SKM-1 treated with dmso at 0.1 percent for 144 hours (cell line): ENCODE results near the gene KIAA0040.

Experiments
- DNase-seq: peaks from one replicate; lab custom pipeline; 2025; ENCODE audit not compliant: unreplicated experiment; lab: John Stamatoyannopoulos, UW

KIAA0040 gene

DNA sequence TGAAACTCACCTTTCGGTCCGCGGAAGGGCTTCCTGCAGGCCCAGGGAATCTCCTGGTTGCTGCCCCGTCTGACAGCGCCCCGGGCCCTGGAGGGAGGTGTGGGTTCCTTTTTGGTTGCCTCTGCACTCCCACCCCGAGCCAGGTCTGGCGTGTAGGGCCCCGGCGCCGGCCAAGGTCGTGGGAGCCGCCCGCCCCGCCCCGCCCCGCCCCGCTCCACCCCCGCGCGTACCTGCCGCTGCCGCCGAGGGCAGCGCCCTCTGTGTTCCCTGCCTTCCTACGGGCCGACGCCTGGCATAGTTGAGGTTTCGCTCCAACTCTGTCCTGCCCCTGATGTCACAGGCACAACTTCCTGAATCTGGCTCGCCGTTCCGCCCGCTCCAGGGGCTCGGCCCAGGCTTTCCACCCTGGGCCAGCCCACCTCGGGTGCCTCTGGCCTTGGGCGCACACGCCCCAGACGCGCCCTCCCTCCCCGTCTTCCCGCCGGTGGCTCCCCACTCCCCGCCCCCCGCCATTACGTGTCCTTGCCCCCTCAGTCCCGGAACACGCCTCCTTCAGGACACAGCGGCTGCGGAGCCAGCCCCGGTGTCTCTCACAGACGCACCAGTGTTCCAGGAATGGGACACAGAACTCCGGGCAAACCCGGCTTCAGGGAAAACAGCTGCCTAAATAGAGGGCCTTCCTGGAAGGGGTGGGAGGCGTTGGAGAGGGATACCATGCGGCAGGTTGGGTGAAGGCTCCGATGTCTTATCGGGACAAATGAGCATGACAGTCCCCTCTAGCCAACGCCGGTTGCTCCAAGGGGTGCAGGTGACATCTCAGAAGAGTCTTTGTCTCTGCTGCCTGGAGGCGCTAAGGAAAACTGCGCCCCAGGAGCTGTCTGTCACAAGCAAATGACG, at the start of gene KIAA0040:
KIAA0040 (minus strand) TSS at position 147 of the 897 bp plus-strand sequence. CDS start 31,763 bp downstream, outside the sequence.
- peak; percentile 52 for DNase-seq

DNA sequence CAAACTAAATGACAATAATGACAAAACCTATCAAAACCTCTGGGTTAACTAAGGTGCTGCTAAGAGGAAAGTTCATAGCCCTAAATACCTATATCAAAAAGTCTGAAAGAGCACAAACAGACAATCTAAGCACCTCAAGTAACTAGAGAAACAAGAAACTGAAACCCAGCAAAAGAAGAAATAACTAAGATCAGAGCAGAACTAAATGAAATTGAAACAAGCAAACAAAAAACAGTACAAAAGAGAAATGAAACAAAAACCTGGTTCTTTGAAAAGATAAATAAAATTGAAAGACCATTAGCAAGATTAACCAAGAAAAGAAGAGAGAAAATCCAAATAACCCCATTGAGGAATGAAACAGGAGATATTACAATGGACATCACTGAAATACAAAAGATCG, 44.8 kb upstream of the KIAA0040 start:
- no peak for DNase-seq

DNA sequence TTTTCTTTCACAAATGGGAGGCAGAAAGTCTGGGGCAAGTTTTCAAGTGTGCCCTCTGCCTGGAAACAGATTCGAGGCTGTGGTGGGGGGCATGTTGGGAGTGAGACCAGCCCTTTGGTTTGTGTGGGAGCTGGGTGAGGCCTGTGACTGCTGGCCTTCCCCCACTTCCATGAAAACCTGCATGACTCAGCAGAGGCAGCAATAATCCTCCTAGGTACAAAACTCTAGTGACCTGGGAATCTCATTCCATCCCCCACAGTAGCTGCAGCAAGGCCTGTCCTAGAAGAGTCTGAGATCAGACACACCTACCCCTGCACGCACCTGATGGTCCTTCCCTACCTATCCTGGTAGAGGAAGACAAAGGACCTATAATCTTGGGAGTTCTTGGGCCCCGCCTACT, 42.1 kb upstream of the KIAA0040 start:
- no peak for DNase-seq

DNA sequence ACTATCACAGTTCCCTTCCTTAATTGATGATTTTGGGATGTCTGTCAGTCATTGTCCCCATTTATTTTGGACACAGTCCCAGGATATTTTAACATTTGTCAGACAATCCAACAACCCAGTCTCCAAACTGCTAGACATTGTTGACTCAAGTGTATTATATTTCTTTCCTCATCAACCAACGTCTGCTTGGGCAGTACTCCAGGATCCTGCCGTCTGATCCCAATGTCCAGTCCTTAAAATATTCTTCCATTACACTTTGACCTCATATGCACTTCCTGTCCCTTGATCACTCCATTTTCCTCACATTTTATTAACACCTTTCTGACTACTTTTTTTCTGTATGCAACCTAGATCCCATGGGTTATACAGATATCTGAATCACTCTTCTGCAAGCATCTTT, 39.8 kb upstream of the KIAA0040 start:
- no peak for DNase-seq

DNA sequence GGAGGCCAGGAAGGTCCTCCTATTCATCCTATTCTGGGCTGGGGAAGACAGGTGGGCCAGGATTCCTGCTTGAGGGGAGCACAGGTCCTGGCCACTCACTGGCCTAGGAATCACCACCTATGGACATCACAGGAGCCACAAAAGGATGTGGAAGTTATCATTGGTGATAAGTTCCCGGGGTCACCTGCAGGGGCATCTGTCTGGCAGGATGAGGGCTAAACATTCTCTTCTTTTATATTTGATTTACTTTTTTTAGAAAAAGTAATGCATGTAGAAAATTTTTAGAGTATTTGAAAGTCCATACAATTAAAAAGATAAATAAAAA, 33.2 kb upstream of the KIAA0040 start:
- DNase-seq: no peak

DNA sequence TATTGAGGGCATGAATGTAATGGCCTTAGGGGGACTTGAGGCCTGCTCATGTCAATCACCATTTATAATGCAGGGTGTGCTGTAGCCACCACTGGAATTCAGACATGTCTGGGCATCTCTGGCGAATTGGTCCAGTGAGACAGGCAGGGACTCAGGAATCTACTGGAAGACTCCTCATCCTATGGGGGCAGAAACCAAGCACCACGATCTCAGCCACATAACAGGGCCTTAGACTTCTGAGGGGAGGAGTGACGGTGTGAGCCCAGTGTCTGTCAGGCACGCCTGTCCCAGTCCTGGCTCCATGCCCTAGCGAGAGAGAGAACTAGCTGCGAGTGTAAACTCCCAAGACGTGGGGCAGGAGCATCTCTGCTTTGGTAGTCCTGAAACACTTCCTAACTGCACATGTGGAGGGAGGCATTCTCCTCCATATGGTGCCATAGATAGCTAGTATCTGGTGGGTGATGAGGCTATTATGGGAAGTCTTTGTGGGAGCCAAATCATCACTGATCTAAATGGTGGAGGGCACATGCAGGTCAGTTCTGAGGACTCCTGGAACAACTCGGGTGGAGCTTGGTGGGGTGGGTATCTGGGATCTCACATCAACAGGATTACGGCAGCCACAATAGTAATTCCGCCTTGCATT, 29.8 kb upstream of the KIAA0040 start:
- DNase-seq: no peak

DNA sequence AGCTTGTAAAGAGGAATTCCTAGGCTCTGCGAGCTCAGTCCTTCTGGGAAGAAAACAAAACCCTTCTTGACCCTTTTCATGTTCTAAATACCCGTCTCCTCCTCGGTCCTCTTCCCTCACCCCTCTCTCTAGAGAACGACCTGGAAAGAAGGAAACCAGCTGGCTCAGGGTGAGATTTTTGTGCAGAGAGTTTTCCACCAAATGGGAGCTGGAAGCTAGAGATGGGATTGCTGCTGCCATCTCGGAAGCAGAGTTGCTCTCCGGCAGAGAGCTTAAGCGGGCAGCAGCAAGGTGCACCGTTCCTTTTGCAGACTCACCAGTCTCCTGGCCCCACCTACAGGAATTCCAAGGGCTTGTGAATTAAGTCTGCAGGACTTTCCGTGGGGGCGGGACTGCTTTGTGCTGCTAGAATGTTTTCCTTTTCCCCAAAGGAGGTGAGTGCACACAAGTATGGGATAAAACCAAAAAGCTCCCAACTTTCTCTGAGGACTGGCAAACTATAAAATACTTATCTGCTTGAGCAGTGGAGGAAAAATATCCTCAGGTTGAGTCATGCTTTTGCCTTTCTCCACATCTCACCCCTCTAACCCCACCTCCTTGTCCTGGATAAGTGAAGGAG, 29.1 kb upstream of the KIAA0040 start:
- DNase-seq: no peak

DNA sequence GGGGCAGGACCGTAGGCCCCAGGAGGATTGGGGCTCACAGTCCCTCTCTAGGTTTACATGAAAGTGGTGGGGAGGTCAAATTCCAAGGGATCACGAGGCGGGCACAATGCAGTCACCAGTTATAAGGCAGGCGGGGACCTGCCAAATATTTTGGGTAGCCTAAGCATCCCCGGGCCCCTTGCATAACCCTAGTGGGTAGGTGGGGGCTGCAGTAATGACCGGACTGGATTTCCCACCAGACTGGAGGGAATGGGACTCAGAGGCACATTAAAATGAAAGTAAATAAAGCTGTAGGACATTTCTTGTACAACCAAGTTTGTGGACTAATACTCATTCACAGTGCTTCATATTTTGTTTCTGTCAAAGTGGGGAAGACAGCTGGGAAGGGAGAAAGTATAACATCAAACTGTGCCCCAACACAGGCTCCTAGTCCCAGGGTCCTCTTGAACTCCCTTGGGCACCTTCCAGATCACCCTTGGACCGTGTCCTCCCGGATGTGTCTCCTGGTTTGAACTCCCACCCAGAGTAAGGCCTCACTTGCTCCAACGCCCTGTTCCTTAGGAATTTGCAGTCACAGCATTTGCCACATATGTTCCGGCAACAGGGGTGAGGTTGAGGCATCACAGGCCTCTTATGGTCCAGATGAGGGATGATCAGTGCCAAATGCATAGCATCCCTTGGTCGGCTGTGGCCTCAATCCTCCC, 28.4 kb upstream of the KIAA0040 start:
- no peak for DNase-seq

DNA sequence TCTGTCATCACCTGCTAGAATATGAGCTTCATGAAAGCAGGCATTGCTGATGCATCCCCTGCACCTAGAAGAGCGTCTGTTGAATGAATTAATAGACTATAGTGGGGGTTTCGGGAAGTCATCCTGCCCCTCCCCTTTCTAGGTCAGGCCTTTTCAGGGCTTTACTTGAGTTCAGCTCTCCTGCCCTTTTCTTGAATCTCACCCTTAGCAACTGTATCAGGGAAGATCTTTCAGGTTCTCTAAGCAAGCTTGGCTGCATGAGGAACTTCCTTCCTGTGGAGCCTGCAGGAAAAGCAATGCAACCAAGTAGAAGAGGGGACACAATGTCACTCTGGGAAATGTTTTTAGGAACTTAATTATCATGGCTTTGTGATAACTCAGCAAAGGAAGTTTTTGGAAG, 27.2 kb upstream of the KIAA0040 start:
- DNase-seq: no peak

DNA sequence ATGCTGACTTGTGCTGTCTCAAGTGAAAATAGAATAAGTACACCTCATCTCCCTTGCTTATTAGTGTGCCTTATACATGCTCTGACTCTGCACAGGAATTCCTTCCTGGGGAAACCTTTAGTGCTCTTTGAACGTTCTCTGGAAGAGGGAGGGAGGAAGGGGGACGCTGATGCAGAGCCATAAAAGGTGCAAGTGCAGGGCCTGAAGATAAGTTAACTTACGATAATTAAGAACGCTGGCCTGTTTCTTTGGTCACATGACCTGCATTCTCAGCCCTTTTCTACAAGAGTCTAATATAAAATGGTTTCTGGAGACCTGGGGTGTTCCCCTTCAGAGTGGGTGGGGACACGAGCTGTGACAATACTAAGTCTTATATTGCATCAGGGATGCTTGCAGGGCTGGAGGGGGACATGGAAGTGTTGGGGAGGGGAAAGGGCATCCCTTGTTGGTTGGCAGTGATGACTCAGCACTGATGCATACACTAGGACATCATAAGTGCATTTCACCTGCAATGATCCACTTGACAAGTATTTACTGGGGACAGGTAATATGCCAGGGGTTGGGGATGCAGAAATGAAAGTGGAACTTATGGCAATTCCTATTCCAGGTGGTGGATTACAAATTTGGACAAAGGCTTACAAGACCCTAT, 26.3 kb upstream of the KIAA0040 start:
- no peak for DNase-seq

DNA sequence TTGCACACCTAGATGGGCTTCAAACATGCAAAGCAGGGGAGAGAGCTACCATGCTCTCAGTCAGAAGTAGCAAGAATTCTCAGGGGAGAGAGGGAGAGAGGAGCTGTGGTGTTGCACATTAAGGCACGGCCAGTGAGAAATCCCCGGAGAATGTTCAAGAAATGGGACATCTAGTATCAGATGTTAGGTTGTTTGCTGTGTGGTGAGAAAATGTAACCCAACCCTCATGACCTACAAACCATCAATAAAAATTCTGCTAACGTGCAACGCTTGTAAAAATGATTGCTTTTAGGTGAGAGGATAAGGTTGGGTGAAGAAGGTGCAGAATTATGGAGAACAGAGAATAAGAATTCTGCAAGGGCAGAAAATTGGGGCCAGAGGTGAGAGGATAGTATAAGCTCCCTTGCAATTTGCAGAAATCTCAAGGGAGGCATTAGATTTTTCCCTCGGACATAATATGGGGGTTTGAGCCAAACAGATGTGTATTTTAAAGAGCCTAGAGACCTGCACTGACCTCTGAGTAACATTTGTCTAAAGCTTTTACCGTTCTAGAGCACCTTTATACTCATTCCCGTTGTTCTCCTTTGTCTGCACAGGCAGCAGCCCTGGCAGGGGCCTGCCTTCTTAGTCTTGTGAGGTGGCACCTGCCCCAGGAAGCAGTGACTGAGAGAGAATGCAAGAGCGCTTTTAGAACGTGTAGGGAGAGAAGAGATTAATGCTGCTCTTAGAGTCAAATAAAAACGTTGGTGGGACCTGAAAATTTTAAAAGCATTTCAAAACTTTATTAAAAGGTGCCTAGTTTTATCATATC, 25.4 kb upstream of the KIAA0040 start:
- no peak for DNase-seq

DNA sequence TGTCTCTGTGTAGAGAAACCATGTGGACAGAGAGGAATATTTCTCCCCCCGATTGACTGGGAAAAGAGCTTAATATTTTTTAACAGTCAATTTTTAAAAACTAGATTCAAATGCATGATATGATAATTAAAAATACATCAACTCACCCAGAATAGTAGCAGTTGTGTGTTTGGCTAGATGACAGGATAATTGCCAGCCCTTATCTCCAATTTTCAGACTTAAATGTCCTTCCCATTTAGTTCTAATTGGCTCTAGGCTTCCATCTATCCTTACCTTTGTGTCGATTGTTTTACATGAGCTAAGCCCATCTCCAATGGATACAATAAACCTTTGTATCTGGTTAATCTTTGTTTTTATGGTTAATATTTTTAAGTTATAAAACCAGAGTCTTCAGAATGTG, 23.9 kb upstream of the KIAA0040 start:
- no peak for DNase-seq

DNA sequence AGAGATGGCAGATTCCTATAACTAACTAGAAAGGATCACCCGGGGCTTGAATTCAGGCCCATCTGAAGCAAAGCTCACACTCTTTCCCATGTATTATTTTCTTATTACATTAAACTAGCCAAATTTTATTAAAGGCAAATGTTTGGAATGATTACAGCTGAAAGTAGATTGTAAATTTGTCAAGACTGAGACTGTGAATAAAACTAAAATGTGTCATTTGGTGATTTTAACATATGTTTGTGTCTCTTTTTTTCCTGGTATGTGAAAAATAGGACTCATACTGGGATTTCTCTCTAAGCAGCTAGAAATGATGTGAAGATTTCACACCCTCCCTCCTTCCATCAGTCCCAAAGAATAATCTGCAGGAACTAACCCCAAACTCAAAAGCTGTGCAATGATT, 19.1 kb upstream of the KIAA0040 start:
- no peak for DNase-seq

DNA sequence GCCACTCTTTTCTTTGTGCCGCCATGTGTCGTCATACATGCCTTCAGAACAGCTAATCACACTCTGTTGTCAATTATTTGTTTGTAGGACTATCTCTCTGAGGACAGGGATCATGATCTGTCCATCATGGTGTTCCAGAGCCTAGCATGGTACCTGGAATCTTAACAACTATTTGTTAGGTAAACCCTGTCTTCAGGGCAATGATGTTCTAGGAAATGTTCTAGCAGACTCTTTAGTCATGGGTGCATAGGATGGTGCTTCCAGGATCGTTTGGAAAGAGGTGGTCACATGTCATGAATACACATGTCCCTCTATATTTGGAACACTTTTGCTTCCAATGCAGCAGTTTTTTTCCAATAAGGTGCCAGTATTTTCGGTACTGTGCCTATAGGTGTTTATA, 18.2 kb upstream of the KIAA0040 start:
- no peak for DNase-seq

DNA sequence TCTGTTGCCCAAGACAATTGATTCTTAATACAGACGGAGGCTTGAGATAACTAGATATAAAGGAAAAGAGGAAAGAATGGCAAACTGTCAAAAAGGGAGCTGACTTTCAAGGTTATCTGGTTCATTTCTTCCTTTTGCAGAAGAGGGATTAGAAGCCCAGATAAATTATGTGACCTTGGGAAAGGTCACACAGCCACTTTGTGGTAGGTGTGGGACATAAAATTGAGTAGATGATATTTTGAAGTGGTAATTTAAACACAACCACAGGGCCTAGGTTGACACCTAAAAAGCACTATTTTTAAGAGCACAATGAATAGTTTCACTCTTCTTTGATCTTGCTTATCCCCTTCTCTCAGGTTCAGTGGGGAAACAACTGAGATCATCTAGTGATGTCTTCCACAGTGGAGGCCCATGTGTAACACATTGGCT, 16.9 kb upstream of the KIAA0040 start:
- DNase-seq: no peak

DNA sequence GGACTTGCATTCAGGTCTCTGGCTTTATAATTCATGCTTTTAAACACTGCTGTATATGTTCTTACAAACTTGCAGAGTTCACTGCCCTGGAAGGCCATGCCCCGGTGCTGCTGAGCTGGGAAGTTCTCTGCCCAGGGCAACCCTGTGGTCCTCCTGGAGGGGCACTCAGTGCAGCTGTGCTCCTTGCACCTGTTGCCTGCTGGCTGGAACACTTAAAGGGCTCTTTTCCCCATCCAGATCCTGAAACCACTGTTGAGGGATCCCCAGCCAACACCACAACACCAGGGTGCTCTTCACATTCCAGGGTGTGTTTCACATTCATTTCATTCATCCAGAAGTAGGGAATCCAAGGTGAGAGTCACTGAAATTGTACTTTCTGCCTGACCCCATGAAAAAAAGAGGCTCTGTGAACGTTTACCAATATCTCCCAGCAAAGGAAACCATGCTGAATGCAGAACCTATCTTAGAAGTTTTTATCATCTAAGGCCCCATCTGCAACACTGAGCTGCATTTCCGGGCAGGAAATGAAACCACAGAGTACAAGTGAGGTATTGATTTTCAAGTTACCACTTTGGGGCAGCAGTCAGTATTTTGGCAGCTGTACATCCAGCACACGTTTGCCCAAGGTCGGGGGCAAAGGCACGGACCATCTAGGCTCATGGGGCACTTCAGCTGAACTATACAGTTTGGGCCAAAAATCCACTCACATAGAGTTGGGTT, 16.4 kb upstream of the KIAA0040 start:
- peak; percentile 72 for DNase-seq

DNA sequence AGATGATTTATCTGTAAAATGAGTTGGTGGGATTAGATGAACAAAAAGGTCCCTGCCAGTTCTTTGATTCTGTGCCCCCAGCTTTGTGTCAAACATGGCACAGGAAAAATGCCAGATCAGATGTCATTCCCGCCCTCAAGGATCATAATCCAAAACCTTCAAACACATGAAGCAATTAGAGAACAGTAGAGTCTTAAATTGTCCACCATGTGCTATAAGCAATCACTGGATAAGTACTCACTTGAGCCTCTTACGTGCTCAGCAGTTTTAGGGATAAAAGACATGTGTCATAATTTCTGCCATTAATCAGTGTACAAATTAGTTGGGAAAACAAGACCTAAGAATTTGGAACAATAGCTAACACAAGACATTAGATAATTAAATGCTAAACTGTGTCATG, 15.4 kb upstream of the KIAA0040 start:
- no peak for DNase-seq

DNA sequence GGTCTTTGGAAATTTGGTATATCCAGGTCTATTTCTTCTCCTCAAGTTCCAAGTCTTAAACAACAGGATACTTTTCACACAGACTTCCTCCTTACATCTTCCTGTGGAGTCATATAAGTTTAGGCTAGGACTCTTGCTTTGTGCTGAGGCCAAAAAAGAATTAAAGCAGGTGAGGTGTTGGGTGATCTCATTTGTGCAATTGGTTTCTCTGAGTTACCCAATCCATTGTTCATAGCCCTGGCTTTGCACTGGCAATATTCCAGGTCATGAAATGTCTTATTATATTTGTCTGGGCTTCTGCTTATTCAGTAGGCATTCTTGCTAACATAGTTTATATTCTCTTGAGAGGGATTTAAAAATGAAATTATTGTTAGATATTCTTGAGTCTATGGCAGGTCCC, 14.1 kb upstream of the KIAA0040 start:
- DNase-seq: no peak

DNA sequence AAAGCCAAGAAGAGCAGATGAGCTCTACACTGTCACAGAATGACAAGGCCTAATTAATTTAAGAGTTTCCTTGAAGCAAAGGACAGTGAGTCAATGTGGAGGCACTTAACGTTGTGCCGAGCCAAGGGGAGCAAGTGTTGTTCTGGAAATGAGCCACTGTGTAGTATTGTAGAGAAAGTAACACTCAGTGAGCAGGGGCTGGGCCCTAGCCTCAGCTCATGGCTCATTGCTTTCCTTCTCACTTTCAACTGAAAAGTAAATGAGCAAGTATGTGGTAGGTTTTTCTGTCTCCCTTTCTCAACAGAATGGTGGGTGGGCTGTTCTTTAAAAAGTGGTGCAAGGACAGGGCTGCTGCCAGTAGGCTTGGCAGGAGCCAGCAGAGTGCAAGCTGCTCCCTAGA, 11.8 kb upstream of the KIAA0040 start:
- no peak for DNase-seq
